ENCODE data around the gene MAP1S.
A peak's percentile ranks its signal among the peaks of the same experiment; 100 is the strongest.

- TF ChIP-seq, protein P1, sequence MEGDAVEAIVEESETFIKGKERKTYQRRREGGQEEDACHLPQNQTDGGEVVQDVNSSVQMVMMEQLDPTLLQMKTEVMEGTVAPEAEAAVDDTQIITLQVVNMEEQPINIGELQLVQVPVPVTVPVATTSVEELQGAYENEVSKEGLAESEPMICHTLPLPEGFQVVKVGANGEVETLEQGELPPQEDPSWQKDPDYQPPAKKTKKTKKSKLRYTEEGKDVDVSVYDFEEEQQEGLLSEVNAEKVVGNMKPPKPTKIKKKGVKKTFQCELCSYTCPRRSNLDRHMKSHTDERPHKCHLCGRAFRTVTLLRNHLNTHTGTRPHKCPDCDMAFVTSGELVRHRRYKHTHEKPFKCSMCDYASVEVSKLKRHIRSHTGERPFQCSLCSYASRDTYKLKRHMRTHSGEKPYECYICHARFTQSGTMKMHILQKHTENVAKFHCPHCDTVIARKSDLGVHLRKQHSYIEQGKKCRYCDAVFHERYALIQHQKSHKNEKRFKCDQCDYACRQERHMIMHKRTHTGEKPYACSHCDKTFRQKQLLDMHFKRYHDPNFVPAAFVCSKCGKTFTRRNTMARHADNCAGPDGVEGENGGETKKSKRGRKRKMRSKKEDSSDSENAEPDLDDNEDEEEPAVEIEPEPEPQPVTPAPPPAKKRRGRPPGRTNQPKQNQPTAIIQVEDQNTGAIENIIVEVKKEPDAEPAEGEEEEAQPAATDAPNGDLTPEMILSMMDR (IDR thresholded peaks at IDR 0.05; ENCODE audit: control extremely low read depth in 1 of 3, insufficient read depth in 1 of 3, low read depth in 1 of 3, low read length in 3 of 3): peak; percentile 62 to 90 (median 87)
- TF ChIP-seq CHD1 (IDR thresholded peaks at IDR 0.05; ENCODE audit: low read depth, low read length) (no peak), EP300 (IDR thresholded peaks at IDR 0.05; ENCODE audit: borderline replicate concordance in 1 of 2, low read depth in 2 of 2, low read length in 2 of 2) (no peak), CHD2 (IDR thresholded peaks at IDR 0.05; ENCODE audit: low read length) (no peak), SIN3A (conservative IDR thresholded peaks at IDR 0.05 in 1 of 2, IDR thresholded peaks at IDR 0.05 in 1 of 2; ENCODE audit: low read depth in 1 of 2, low read length in 2 of 2) (no peak), POLR2A (IDR thresholded peaks at IDR 0.05; ENCODE audit: control extremely low read depth in 1 of 2, low read depth in 2 of 2, low read length in 2 of 2) (no peak), BACH1 (IDR thresholded peaks at IDR 0.05; ENCODE audit: low read length) (no peak)
Measured at GRCh38 chr19:17775245-17775927, 56.1 kb downstream of the MAP1S start.
